H1 (cell line): ENCODE measurements around the gene KLHL17. TPM values are rescaled to one million over a fixed set of nuclear protein-coding genes. Genes with fewer than 3 reads are reported as not detected.

Source experiments
- SIRT6 ChIP-seq: IDR thresholded peaks from one replicate; pipeline ENCODE4 v1.7.1; 2012; ENCODE audit warnings: low read length, inconsistent platforms
- polyA plus RNA-seq, 7 experiments: library from polyadenylated mRNA; depleted of rRNA in 3 of 7; stranded (reverse) in 5 of 7; unstranded in 2 of 7; fragments of >200 nt in 5 of 7; fragments of 200-250 nt in 2 of 7; gene quantifications; 1 replicate in 5 of 7; 2 replicates in 1 of 7; 4 replicates in 1 of 7; pipeline versions ENCODE4 v1.2.1 to v1.2.3, GENCODE V29; 2011 to 2013; ENCODE audit warnings: missing spikeins in 2 of 7, mixed read lengths in 2 of 7
- total RNA-seq: library from RNA; stranded (reverse); fragmentation: NEBNext Ultra II Directional; extraction: Animal tissue kit (Norgen Biotek cat#: 25700); gene quantifications from 2 replicates; pipeline ENCODE4 v1.2.1, GENCODE V29; 2021

Gene KLHL17
- total and polyA plus RNA-seq, 2 of the 8 experiments (the other 6 are each of a cell fraction or from before 2014, with no cell fraction given) = 32.6 to 36.1 TPM

- no peak for TF ChIP-seq SIRT6
Measured at GRCh38 chr1:997993-998744, 37.8 kb downstream of the KLHL17 start (continued).
